BJ (cell line): ENCODE measurements around the gene MPPED1. TPM values are rescaled to one million over a fixed set of nuclear protein-coding genes. Genes with fewer than 3 reads are reported as not detected.

Source experiments
- CTCF ChIA-PET: fragments of 350-600 bp; formaldehyde crosslinking; extraction: SDS; loops from one replicate; lab custom pipeline; 2021; ENCODE audit warnings: antibody characterized with exemption, inconsistent platforms; lab: Yijun Ruan, JAX
- POLR2A ChIA-PET: fragments of 300-600 bp; sonication (Branson Sonifier 250); formaldehyde crosslinking; extraction: SDS; loops from one replicate; lab custom pipeline; 2021; ENCODE audit warnings: antibody characterized with exemption; lab: Charles Lee
- DNase-seq: peaks from one replicate; pipeline ENCODE4 v3.0.0-alpha.2; 2011; ENCODE audit warnings: low read depth
- H3K27me3 ChIP-seq: 2 replicates; pipeline ENCODE4 v1.6.0; 2011; ENCODE audit warnings: low read length; ENCODE audit not compliant: control insufficient read depth, insufficient read depth
- H3K36me3 ChIP-seq: 2 replicates; pipeline ENCODE4 v1.5.1; 2011; ENCODE audit warnings: low read length; ENCODE audit not compliant: control insufficient read depth, insufficient read depth
- H3K4me3 ChIP-seq: 2 replicates; pipeline ENCODE4 v1.5.1; 2011; ENCODE audit warnings: low read depth, mild to moderate bottlenecking, control low read depth, low read length
- CTCF ChIP-seq: IDR thresholded peaks from 2 replicates; pipeline ENCODE4 v1.5.1; 2011; ENCODE audit warnings: low read depth, mild to moderate bottlenecking, control low read depth, inconsistent platforms, low read length, moderate library complexity; ENCODE audit not compliant: insufficient read depth
- polyA plus RNA-seq: library from polyadenylated mRNA; depleted of rRNA; stranded (reverse); fragments of >200 nt; gene quantifications from 2 replicates; pipeline ENCODE4 v1.2.3, GENCODE V29; 2011

The MPPED1 gene
- polyA plus RNA-seq, 1 experiment: not detected

DNA sequence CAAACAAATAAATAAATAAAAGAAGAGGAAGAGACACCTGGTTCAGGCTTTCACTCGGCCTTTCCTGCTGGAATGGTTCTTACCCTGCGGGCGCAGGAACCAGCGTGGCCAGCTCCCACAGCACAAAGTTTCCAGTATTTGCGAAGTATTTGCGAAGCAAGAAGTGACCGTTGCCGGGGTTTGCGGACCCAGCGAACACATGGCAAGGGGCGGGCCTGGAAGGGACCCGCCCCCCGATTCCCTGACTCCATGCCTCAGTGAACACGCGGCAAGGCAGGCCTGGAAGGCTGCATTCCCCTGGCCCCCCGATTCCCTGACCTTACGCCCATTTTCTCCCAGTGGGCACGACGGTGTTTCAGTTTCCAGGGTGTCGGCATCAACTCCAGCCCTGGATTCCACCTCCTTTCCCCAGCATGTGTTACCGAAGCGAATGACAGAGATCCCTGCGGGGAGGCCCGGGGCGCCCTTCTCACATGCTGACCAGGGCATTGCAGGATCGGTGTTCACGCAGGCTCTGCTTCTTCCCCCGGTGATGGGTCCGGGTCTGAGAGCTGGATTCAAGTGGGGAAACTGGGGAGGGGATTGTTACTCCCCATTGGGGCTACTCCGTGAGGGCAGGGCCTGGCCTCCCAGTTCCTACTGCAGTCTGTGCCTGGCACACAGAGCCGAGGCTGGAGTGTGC, 102.8 kb downstream of the MPPED1 start:
- H3K36me3 ChIP-seq: no peaks in the 10 kb centered on the region
- ChIA-PET CTCF (no interaction called here), POLR2A (no interaction called here)
- no peak for DNase-seq
- no peaks in the 10 kb centered on the region for H3K27me3 ChIP-seq
- TF ChIP-seq CTCF: no peak
- H3K4me3 ChIP-seq: no peak overlapping the region

GRCh38 chr22:43515411-43515810, 103.6 kb downstream of the MPPED1 start:
- H3K27me3 ChIP-seq: no peaks in the 10 kb centered on the region
- H3K4me3 ChIP-seq: no peak overlapping the region
- DNase-seq: no peak
- no peak for TF ChIP-seq CTCF
- POLR2A ChIA-PET: no interaction called here
- no peaks in the 10 kb centered on the region for H3K36me3 ChIP-seq
- CTCF ChIA-PET: no interaction called here

GRCh38 chr22:43515902-43516301, 104.1 kb downstream of the MPPED1 start:
- H3K4me3 ChIP-seq: no peak overlapping the region
- no peaks in the 10 kb centered on the region for H3K27me3 ChIP-seq
- TF ChIP-seq CTCF: no peak
- no peaks in the 10 kb centered on the region for H3K36me3 ChIP-seq
- ChIA-PET CTCF (no interaction called here), POLR2A (no interaction called here)
- DNase-seq: no peak

GRCh38 chr22:43516386-43516785, 104.6 kb downstream of the MPPED1 start:
- Histone ChIP-seq H3K36me3 (no peaks in the 10 kb centered on the region), H3K27me3 (no peaks in the 10 kb centered on the region), H3K4me3 (no peak overlapping the region)
- ChIA-PET POLR2A (no interaction called here), CTCF (no interaction called here)
- no peak for DNase-seq
- TF ChIP-seq CTCF: no peak

- H3K27me3 ChIP-seq: no peaks in the 10 kb centered on the region
- H3K36me3 ChIP-seq: no peaks in the 10 kb centered on the region
- no peak for TF ChIP-seq CTCF
- DNase-seq: no peak
- H3K4me3 ChIP-seq: no peak overlapping the region
- ChIA-PET POLR2A (no interaction called here), CTCF (no interaction called here)
These were observed 105.3 kb downstream of the MPPED1 start for GRCh38 chr22:43516996-43517635.
